HCT116 (cell line): ENCODE data around the gene AP2S1. TPM values are rescaled to one million over a fixed set of nuclear protein-coding genes. Genes with fewer than 3 reads are reported as not detected.

ENCODE experiments used
- ATAC-seq: fragments of 200-7000 bp; cut with Tn5 transposase; 2 replicates; pipeline ENCODE4 v1.9.1; 2020; ENCODE audit warnings: mild to moderate bottlenecking, moderate library complexity
- BruUV-seq: library from RNA; stranded (reverse); fragments of 400-500 nt; replicated peaks from 2 replicates; lab custom pipeline; 2021; lab: Mats Ljungman, UMichigan
- CTCF ChIA-PET: fragments of 300-600 bp; sonication (Branson Sonifier 250); formaldehyde crosslinking; loops from one replicate; lab custom pipeline; 2021; ENCODE audit warnings: antibody characterized with exemption; lab: Charles Lee
- POLR2A ChIA-PET: fragments of 300-600, 350-600 bp; sonication (Branson Sonifier 250); formaldehyde crosslinking; loops from one replicate; lab custom pipeline; 2021; ENCODE audit warnings: antibody characterized with exemption; lab: Charles Lee
- RAD21 ChIA-PET, 2 experiments: fragments of 300-600 bp; sonication (Branson Sonifier 250); formaldehyde crosslinking; loops; one replicate each; lab custom pipeline; 2023; ENCODE audit warnings: low total read pairs in 2 of 2; ENCODE audit not compliant: uncharacterized antibody in 2 of 2, unreplicated experiment in 2 of 2, low non-redundant PET in 1 of 2; lab: Charles Lee
- DNase-seq: peaks from one replicate; pipeline ENCODE4 v3.0.0-alpha.2; 2010; ENCODE audit warnings: low read depth, low spot score
- H2AFZ ChIP-seq: fragments of 200-600 bp; shearing (Covaris generic), sonication (generic); 2 replicates; pipeline ENCODE4 v1.6.1; 2017; ENCODE audit warnings: low read depth, mixed run types, mixed read lengths, antibody characterized with exemption, low read length; ENCODE audit not compliant: poor library complexity, severe bottlenecking
- H3K27ac ChIP-seq: 2 replicates; pipeline ENCODE4 v1.5.1; 2012; ENCODE audit warnings: low read depth, low read length
- H3K27me3 ChIP-seq: fragments of 200-600 bp; sonication (generic); 2 replicates; pipeline ENCODE4 v1.6.1; 2016; ENCODE audit warnings: mixed run types, low read length, mixed read lengths; ENCODE audit not compliant: insufficient read depth
- H3K36me3 ChIP-seq, 2 experiments: fragments of 200-500 bp in 1 of 2; fragments of 200-600 bp in 1 of 2; sonication (Bioruptor generic) in 1 of 2; sonication (generic) in 1 of 2; 2 replicates each; pipeline versions ENCODE4 v1.5.1 to v1.6.1; 2014 to 2016; ENCODE audit warnings: low read length in 2 of 2, inconsistent platforms in 1 of 2, mixed read lengths in 1 of 2, mixed run types in 1 of 2; ENCODE audit not compliant: insufficient read depth in 2 of 2, control insufficient read depth in 1 of 2
- H3K4me1 ChIP-seq, 2 experiments: fragments of 200-600 bp in 1 of 2; sonication (generic) in 1 of 2; 2 replicates each; pipeline versions ENCODE4 v1.5.1 to v1.6.1; 2012 to 2017; ENCODE audit warnings: low read length in 2 of 2, inconsistent platforms in 1 of 2, mild to moderate bottlenecking in 1 of 2, mixed read lengths in 1 of 2, mixed run types in 1 of 2, moderate library complexity in 1 of 2; ENCODE audit not compliant: insufficient read depth in 2 of 2, control insufficient read depth in 1 of 2
- H3K4me2 ChIP-seq: fragments of 200-600 bp; sonication (generic); 2 replicates; pipeline ENCODE4 v1.6.1; 2017; ENCODE audit warnings: mixed run types, low read length, mixed read lengths
- H3K4me3 ChIP-seq, 2 experiments: fragments of 200-600 bp in 1 of 2; sonication (generic) in 1 of 2; replicated peaks in 1 of 2; 2 replicates each; pipeline ENCODE4 v1.5.1; 2011 to 2016; ENCODE audit warnings: low read length in 2 of 2, control low read depth in 1 of 2, low read depth in 1 of 2, mild to moderate bottlenecking in 1 of 2, mixed read lengths in 1 of 2, mixed run types in 1 of 2
- H3K79me2 ChIP-seq: fragments of 200-600 bp; sonication (generic); 2 replicates; pipeline ENCODE4 v1.6.1; 2017; ENCODE audit warnings: mild to moderate bottlenecking, mixed run types, low read length, moderate library complexity, mixed read lengths; ENCODE audit not compliant: insufficient read depth
- H3K9ac ChIP-seq: fragments of 200-600 bp; sonication (generic); 2 replicates; pipeline ENCODE4 v1.6.1; 2016; ENCODE audit warnings: low read length, mixed read lengths
- H3K9me2 ChIP-seq: fragments of 200-600 bp; sonication (generic), shearing (Covaris generic); 2 replicates; pipeline ENCODE4 v1.6.1; 2017; ENCODE audit warnings: mixed run types, mild to moderate bottlenecking, moderate library complexity; ENCODE audit not compliant: insufficient read depth
- H3K9me3 ChIP-seq, 2 experiments: fragments of 200-500 bp in 1 of 2; fragments of 200-600 bp in 1 of 2; sonication (Bioruptor generic) in 1 of 2; sonication (generic) in 1 of 2; 2 replicates each; pipeline ENCODE4 v1.6.1; 2014 to 2017; ENCODE audit warnings: low read length in 2 of 2, mixed read lengths in 2 of 2, inconsistent platforms in 1 of 2, low read depth in 1 of 2, mild to moderate bottlenecking in 1 of 2, mixed run types in 1 of 2, moderate library complexity in 1 of 2; ENCODE audit not compliant: control insufficient read depth in 1 of 2, insufficient read depth in 1 of 2
- H4K20me1 ChIP-seq: fragments of 200-600 bp; sonication (generic), shearing (Covaris generic); 2 replicates; pipeline ENCODE4 v1.6.1; 2017; ENCODE audit warnings: mixed run types, mild to moderate bottlenecking, moderate library complexity; ENCODE audit not compliant: insufficient read depth
- FOSL1 ChIP-seq: IDR thresholded peaks from 2 replicates; pipeline ENCODE4 v1.6.1; 2012; ENCODE audit warnings: low read depth
- POLR2AphosphoS5 ChIP-seq: IDR thresholded peaks from 2 replicates; pipeline ENCODE4 v1.6.1; 2011; ENCODE audit warnings: mild to moderate bottlenecking, low read depth, low read length, moderate library complexity
- SIN3A ChIP-seq: IDR thresholded peaks from 2 replicates; pipeline ENCODE4 v1.6.1; 2012; ENCODE audit warnings: low read depth
- TCF7L2 ChIP-seq: IDR thresholded peaks from 2 replicates; pipeline ENCODE4 v1.7.0; 2011; ENCODE audit warnings: borderline replicate concordance, inconsistent platforms; ENCODE audit not compliant: insufficient read depth, insufficient read length; ENCODE audit errors: extremely low read depth
- YY1 ChIP-seq: IDR thresholded peaks from 2 replicates; pipeline ENCODE4 v1.6.1; 2011; ENCODE audit warnings: low read length, low read depth, moderate library complexity, mild to moderate bottlenecking; ENCODE audit not compliant: insufficient replicate concordance; ENCODE audit errors: extremely low read depth
- ZFX ChIP-seq: fragments of 450-650 bp; IDR thresholded peaks from 2 replicates; pipeline ENCODE4 v1.6.1; 2017
- ZNF274 ChIP-seq: fragments of 200-500 bp; sonication (Bioruptor generic); IDR thresholded peaks from 2 replicates; pipeline ENCODE4 v1.6.1; 2014; ENCODE audit warnings: mild to moderate bottlenecking, low read depth, low read length, inconsistent platforms
- intact Hi-C: fragments of 100-400 bp; cut with micrococcal nuclease; formaldehyde crosslinking; loops from 2 replicates; pipeline ENCODE4 v1.10.0; 2022
- total RNA-seq: library from RNA; stranded (reverse); gene quantifications from one replicate; pipeline ENCODE4 v1.2.1, GENCODE V29; 2021; ENCODE audit not compliant: unreplicated experiment
- TF ChIP-seq, protein P1 (sequence below): IDR thresholded peaks from 2 replicates; pipeline ENCODE4 v1.6.1; 2012; ENCODE audit warnings: low read depth
- TF ChIP-seq, protein P2 (sequence below): IDR thresholded peaks from 2 replicates; pipeline ENCODE4 v1.6.1; 2011; ENCODE audit warnings: mild to moderate bottlenecking, low read length, moderate library complexity; ENCODE audit not compliant: insufficient replicate concordance; ENCODE audit errors: extremely low read depth
- TF ChIP-seq, protein P3 (sequence below): IDR thresholded peaks from 2 replicates; pipeline ENCODE4 v1.6.1; 2012

AP2S1 gene
- total RNA-seq, 1 experiment from 2014 or later, result 296 TPM

DNA sequence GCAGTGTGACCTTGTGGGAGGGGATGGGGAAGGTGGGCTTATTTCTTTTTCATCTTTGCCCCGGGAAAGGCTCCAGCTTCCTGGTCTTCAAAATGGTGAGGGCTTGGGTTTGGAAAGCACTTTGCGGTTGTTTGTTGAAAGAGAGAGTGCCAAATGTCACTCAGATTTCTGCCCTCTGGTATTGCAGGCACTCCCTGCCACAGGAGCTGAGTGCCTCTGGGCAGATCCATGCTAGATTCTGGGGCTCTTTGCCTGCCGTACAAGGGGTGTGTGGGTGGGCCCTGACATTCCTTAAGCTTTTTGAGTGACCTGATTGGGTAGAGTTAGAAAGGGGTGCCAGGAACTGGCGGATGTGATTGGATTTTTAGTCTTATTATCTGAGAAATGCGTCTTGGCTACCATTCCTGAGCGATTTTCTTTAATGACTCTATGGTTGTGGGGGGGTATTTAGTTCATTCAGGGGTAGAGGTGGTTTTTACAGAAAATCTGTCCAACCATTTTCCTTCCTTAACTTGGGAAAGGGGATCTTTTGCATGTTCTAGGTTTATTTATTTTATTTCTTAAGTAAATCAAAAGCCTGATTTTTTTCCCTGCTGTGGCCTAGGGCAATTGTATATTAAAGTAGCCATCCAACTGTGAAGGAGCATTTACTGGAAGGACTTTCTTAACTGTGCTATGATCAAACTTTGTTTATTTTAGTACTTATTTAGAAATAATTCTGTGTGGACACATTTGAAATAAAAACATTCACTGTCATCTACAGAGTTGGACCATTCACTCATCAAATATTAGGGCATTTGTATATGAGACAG lies 13.4 kb upstream of the AP2S1 start:
- CTCF ChIA-PET, result no interaction called here
- H3K4me1 ChIP-seq, result peaks cover 61 to 74% of the 10 kb centered on the region in 2 experiments
- H2AFZ ChIP-seq, result no peak overlapping the region
- RAD21 ChIA-PET, result interaction anchor here in 1 of 2 experiments (0.6 kb wide), 1 partner anchor 38 kb away, joined by 4 read pairs; no protein-coding TSS in a partner anchor
- peak overlapping the region; percentile 87; the same call in 1 of the 2 replicates for H3K4me2 ChIP-seq
- H3K4me3 ChIP-seq, result no peak overlapping the region
- no peaks in the 10 kb centered on the region for H3K9me3 ChIP-seq
- H4K20me1 ChIP-seq, result no peaks in the 10 kb centered on the region; the same call in 1 of the 2 replicates
- no peak overlapping the region for H3K27ac ChIP-seq
- no peaks in the 10 kb centered on the region for H3K27me3 ChIP-seq
- H3K9ac ChIP-seq, result no peak overlapping the region; the same call in 1 of the 2 replicates
- ATAC-seq, result no peak
- peaks cover 78% of the 10 kb centered on the region for H3K79me2 ChIP-seq
- DNase-seq, result no peak
- intact Hi-C loops, result loop anchor here (10.0 kb wide), 1 partner anchor 261 kb away; no protein-coding TSS in a partner anchor
- POLR2A ChIA-PET, result no interaction called here
- no peak for TF ChIP-seq ZNF274
- TF ChIP-seq FOSL1, result no peak
- TF ChIP-seq POLR2AphosphoS5, result no peak
- BruUV-seq, result no TSS peak
- H3K36me3 ChIP-seq, result no peaks in the 10 kb centered on the region
- no peaks in the 10 kb centered on the region for H3K9me2 ChIP-seq

DNA sequence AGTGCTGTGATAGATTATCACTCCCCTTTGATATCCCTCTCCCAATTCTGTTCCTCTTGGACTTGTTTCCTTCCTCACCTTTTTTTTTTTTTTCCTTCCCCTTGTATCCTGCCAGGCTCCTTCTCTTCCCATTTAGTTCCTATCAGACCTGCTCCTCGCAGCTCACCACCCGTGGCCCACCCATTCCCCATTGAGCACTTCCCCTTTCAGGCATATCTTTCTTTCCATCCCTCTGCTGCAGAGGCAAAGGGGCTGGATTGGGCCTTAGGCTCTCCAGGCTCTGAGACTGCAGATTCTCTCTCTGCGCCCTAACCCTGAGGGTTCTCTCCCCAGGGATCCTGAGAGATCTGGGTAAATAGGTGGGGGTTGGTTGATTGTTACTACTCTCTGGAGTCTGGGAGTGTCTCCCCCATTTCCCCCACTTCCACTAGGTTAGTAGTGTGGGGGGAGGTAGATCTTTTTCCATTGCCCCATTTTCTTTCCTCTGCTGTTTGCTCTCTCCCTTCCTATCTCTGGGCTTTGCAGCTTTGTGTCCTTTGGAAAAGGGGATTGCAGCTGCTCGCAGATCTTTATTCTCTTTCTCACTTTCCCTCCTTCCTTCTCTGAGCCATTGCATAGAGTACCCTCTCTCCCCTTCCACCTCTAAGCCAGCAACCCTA lies 12.5 kb upstream of the AP2S1 start:
- H3K4me3 ChIP-seq, result no peak overlapping the region
- no peaks in the 10 kb centered on the region for H3K27me3 ChIP-seq
- RAD21 ChIA-PET, result interaction anchor here in 1 of 2 experiments (0.6 kb wide), 1 partner anchor 39 kb away, joined by 4 read pairs; no protein-coding TSS in a partner anchor
- CTCF ChIA-PET, result no interaction called here
- H3K9me2 ChIP-seq, result no peaks in the 10 kb centered on the region
- H2AFZ ChIP-seq, result no peak overlapping the region
- DNase-seq (no peak), ATAC-seq (no peak)
- no peak overlapping the region for H3K27ac ChIP-seq
- H3K4me1 ChIP-seq, result peaks cover 54 to 69% of the 10 kb centered on the region in 2 experiments
- POLR2A ChIA-PET, result no interaction called here
- H3K9ac ChIP-seq, result 0 out of 2 replicates have a peak overlapping the region, but pooled peaks have one; percentile 7
- H3K4me2 ChIP-seq, result peak overlapping the region; percentile 87
- BruUV-seq, result no TSS peak
- peaks cover 69% of the 10 kb centered on the region for H3K79me2 ChIP-seq
- H3K9me3 ChIP-seq, result no peaks in the 10 kb centered on the region
- intact Hi-C loops, result loop anchor here (10.0 kb wide), 1 partner anchor 262 kb away; no protein-coding TSS in a partner anchor
- H4K20me1 ChIP-seq, result no peaks in the 10 kb centered on the region; the same call in 1 of the 2 replicates
- H3K36me3 ChIP-seq, result no peaks in the 10 kb centered on the region
- TF ChIP-seq, protein P1, sequence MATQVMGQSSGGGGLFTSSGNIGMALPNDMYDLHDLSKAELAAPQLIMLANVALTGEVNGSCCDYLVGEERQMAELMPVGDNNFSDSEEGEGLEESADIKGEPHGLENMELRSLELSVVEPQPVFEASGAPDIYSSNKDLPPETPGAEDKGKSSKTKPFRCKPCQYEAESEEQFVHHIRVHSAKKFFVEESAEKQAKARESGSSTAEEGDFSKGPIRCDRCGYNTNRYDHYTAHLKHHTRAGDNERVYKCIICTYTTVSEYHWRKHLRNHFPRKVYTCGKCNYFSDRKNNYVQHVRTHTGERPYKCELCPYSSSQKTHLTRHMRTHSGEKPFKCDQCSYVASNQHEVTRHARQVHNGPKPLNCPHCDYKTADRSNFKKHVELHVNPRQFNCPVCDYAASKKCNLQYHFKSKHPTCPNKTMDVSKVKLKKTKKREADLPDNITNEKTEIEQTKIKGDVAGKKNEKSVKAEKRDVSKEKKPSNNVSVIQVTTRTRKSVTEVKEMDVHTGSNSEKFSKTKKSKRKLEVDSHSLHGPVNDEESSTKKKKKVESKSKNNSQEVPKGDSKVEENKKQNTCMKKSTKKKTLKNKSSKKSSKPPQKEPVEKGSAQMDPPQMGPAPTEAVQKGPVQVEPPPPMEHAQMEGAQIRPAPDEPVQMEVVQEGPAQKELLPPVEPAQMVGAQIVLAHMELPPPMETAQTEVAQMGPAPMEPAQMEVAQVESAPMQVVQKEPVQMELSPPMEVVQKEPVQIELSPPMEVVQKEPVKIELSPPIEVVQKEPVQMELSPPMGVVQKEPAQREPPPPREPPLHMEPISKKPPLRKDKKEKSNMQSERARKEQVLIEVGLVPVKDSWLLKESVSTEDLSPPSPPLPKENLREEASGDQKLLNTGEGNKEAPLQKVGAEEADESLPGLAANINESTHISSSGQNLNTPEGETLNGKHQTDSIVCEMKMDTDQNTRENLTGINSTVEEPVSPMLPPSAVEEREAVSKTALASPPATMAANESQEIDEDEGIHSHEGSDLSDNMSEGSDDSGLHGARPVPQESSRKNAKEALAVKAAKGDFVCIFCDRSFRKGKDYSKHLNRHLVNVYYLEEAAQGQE, result no peak
- TF ChIP-seq, protein P2, sequence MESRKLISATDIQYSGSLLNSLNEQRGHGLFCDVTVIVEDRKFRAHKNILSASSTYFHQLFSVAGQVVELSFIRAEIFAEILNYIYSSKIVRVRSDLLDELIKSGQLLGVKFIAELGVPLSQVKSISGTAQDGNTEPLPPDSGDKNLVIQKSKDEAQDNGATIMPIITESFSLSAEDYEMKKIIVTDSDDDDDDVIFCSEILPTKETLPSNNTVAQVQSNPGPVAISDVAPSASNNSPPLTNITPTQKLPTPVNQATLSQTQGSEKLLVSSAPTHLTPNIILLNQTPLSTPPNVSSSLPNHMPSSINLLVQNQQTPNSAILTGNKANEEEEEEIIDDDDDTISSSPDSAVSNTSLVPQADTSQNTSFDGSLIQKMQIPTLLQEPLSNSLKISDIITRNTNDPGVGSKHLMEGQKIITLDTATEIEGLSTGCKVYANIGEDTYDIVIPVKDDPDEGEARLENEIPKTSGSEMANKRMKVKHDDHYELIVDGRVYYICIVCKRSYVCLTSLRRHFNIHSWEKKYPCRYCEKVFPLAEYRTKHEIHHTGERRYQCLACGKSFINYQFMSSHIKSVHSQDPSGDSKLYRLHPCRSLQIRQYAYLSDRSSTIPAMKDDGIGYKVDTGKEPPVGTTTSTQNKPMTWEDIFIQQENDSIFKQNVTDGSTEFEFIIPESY, result no peak
- TF ChIP-seq, protein P3, sequence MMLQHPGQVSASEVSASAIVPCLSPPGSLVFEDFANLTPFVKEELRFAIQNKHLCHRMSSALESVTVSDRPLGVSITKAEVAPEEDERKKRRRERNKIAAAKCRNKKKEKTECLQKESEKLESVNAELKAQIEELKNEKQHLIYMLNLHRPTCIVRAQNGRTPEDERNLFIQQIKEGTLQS, result no peak
- no peak for TF ChIP-seq SIN3A
- no peak for TF ChIP-seq ZFX
- no peak for TF ChIP-seq TCF7L2
- TF ChIP-seq YY1, result no peak
